ENCODE measurements around the gene GDF2.

Gene GDF2

GRCh38 chr10:47334466-47335295 is 12.4 kb downstream of the GDF2 start:
- no peak for DNase-seq

GRCh38 chr10:47335906-47336305 is 13.7 kb downstream of the GDF2 start:
- DNase-seq = no peak

- DNase-seq = no peak
Measured at GRCh38 chr10:47336387-47337134, 14.3 kb downstream of the GDF2 start.

- no peak for DNase-seq
Measured at GRCh38 chr10:47337310-47337709, 15.1 kb downstream of the GDF2 start.

GRCh38 chr10:47339186-47339735 is 17.0 kb downstream of the GDF2 start:
- no peak for DNase-seq

GRCh38 chr10:47339759-47340607 is 17.7 kb downstream of the GDF2 start:
- DNase-seq = no peak

GRCh38 chr10:47340608-47341170 is 18.4 kb downstream of the GDF2 start:
- peak in 4 of 14 donors; percentile 4 to 41 (median 18) for DNase-seq

GRCh38 chr10:47344996-47345870 is 23.0 kb downstream of the GDF2 start:
- no peak for DNase-seq

- DNase-seq = peak in 1 of 14 donors; percentile 74
Measured at GRCh38 chr10:47346581-47347302, 24.5 kb downstream of the GDF2 start.

GRCh38 chr10:47347303-47347675 is 25.0 kb downstream of the GDF2 start:
- peak in 1 of 14 donors; percentile 20 for DNase-seq

- peak in 1 of 14 donors; percentile 82 for DNase-seq
Measured at GRCh38 chr10:47348138-47348651, 25.9 kb downstream of the GDF2 start, which contains the start of gene RBP3. RBP3 (plus strand) TSS chr10:47348363; CDS start chr10:47348485, 122 bp downstream.

- DNase-seq = no peak
Measured at GRCh38 chr10:47348661-47349470, 26.6 kb downstream of the GDF2 start.

- no peak for DNase-seq
Measured at GRCh38 chr10:47349516-47349915, 27.3 kb downstream of the GDF2 start.

- DNase-seq = no peak
Measured at GRCh38 chr10:47349941-47350371, 27.7 kb downstream of the GDF2 start.

- no peak for DNase-seq
Measured at GRCh38 chr10:47350671-47351640, 28.7 kb downstream of the GDF2 start.

GRCh38 chr10:47351899-47352815 is 29.9 kb downstream of the GDF2 start:
- no peak for DNase-seq

- DNase-seq = no peak
Measured at GRCh38 chr10:47353351-47353750, 31.1 kb downstream of the GDF2 start.
